ENCODE data around the gene HYPK. TPM values are rescaled to one million over a fixed set of nuclear protein-coding genes. Genes with fewer than 3 reads are reported as not detected.
A peak's percentile ranks its signal among the peaks of the same experiment; 100 is the strongest.

HYPK gene
- total RNA-seq, 6 experiments from 2014 or later = 6.1 to 17.4 (median 9.1) TPM

DNA sequence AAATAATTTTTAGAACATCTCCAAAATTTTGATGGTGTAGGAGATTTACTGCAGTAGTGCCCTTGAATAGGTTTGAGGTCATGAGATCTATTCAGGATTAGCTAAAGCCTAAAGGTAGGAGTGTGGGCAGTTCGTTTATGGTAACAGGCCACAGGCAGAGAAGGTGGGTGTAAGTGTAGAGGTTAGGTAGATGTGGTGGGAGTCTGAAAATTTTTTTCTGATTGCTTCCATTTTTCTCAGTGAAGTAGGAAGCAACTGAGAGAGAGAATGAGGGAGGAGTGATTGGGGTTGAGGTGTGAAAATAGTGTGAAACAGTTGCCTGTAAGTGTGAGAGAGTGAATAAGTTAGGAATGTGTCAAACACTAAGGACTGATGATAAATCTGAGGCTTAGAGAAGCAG is 21.4 kb upstream of the HYPK start:
- no peak for TF ChIP-seq POLR2A (IDR thresholded peaks at IDR 0.05)
- ATAC-seq (no peak), DNase-seq (no peak)
- H3K4me1 ChIP-seq = peaks cover 0 to 7% (median 2%) of the 10 kb centered on the region in 4 donors
- H3K27ac ChIP-seq = no peak overlapping the region
- H3K4me3 ChIP-seq = no peak overlapping the region
- H3K27me3 ChIP-seq = no peaks in the 10 kb centered on the region
- intact Hi-C loops (cut with DNase I) = no loop called here
- H3K9me3 ChIP-seq = no peaks in the 10 kb centered on the region
- WGBS (ENCODE audit: insufficient coverage, low coverage, low lambda C conversion rate, missing lambda C conversion rate) = 82% methylated on average over 1 of the region's 1 CpG
- H3K36me3 ChIP-seq = no peaks in the 10 kb centered on the region

DNA sequence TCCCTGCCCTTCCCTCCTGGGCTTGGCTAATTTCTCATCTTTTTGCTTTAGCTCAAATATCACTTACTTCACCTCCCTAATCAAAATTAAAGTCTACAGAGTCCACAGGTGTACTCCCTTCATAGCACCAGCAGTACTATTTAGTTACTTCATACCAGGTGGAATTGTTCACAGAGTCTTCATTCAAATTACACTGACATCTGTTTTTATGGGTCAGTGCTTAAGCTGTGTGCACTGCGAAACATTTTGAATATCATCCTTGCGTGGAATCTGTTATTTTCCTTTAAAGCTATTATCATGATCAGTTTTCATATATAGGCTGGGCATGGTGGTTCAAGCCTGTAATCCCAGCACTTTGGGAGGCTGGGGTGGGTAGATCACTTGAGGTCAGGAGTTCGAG is 11.0 kb upstream of the HYPK start:
- WGBS (ENCODE audit: insufficient coverage, low coverage, low lambda C conversion rate, missing lambda C conversion rate) = 93% methylated on average over 2 of the region's 3 CpGs
- ATAC-seq (no peak), DNase-seq (no peak)
- peak overlapping the region in 1 of 3 donors; percentile 30 for H3K27ac ChIP-seq
- peaks cover 0 to 10% (median 7%) of the 10 kb centered on the region in 4 donors for H3K36me3 ChIP-seq
- no peaks in the 10 kb centered on the region for H3K27me3 ChIP-seq
- no peaks in the 10 kb centered on the region for H3K9me3 ChIP-seq
- H3K4me3 ChIP-seq = no peak overlapping the region
- H3K4me1 ChIP-seq = peaks cover 0 to 19% (median 6%) of the 10 kb centered on the region in 4 donors
- TF ChIP-seq, protein P1, sequence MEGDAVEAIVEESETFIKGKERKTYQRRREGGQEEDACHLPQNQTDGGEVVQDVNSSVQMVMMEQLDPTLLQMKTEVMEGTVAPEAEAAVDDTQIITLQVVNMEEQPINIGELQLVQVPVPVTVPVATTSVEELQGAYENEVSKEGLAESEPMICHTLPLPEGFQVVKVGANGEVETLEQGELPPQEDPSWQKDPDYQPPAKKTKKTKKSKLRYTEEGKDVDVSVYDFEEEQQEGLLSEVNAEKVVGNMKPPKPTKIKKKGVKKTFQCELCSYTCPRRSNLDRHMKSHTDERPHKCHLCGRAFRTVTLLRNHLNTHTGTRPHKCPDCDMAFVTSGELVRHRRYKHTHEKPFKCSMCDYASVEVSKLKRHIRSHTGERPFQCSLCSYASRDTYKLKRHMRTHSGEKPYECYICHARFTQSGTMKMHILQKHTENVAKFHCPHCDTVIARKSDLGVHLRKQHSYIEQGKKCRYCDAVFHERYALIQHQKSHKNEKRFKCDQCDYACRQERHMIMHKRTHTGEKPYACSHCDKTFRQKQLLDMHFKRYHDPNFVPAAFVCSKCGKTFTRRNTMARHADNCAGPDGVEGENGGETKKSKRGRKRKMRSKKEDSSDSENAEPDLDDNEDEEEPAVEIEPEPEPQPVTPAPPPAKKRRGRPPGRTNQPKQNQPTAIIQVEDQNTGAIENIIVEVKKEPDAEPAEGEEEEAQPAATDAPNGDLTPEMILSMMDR (IDR thresholded peaks at IDR 0.05) = no peak
- intact Hi-C loops (cut with DNase I) = no loop called here

DNA sequence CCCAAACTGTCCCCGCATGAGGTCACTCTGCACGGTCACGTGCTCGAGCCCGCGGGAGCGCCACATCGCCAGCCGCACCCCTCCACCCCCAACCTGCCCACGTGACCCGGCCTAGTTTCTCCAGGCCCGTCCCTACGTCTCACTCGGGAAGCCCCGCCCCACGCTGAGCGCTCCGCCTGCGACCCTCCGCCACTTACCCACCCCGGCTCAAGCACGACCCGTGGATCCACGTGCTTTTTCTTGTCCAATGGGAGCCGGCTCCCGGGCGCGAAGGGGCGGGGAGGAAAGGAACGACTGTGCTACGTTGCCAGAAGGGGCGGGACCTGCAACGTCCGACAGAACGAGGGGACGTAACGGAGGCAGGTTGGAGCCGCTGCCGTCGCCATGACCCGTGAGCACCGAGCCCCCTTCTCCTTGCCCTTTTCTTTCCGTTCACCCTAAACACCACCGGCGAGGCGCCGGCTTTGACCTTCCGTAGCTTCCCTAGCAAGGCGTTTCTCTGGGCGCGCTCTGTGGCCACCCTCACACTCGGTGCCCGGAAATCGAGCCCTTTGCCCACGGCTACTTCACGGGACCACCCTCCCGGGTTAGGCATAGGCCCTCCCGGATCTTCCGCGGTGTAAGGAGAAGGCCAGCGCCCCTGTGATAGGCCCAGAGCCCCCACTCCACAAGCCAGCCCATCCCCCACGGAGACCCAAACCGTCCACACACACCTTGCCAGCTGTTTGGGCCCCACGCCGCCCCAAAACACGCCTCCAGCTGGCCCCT is 8.2 kb upstream of the HYPK start, which contains the start of gene SERF2:
SERF2 (plus strand) TSS at position 328 of the 768 bp plus-strand sequence; CDS start at position 385, 57 bp downstream.
- Histone ChIP-seq H3K27me3 (no peaks in the 10 kb centered on the region), H3K4me3 (peak within 1 kb of the TSS; percentile 90 to 94 (median 93)), H3K4me1 (peaks cover 0 to 21% (median 8%) of the 10 kb centered on the region in 4 donors), H3K9me3 (no peaks in the 10 kb centered on the region), H3K36me3 (peaks cover 0 to 30% (median 15%) of the 10 kb centered on the region in 4 donors), H3K27ac (peak within 1 kb of the TSS; percentile 98 to 99 (median 99))
- peak; percentile 100 for DNase-seq
- TF ChIP-seq, protein P1 (IDR thresholded peaks at IDR 0.05) = no peak
- TF ChIP-seq POLR2A (IDR thresholded peaks at IDR 0.05) = peak; percentile 99
- under 1% methylated on average over 23 of the region's 66 CpGs for WGBS (ENCODE audit: insufficient coverage, low coverage, low lambda C conversion rate, missing lambda C conversion rate)
- ATAC-seq = peak; percentile 89 to 98 (median 96)
- intact Hi-C loops (cut with DNase I) = no loop called here

DNA sequence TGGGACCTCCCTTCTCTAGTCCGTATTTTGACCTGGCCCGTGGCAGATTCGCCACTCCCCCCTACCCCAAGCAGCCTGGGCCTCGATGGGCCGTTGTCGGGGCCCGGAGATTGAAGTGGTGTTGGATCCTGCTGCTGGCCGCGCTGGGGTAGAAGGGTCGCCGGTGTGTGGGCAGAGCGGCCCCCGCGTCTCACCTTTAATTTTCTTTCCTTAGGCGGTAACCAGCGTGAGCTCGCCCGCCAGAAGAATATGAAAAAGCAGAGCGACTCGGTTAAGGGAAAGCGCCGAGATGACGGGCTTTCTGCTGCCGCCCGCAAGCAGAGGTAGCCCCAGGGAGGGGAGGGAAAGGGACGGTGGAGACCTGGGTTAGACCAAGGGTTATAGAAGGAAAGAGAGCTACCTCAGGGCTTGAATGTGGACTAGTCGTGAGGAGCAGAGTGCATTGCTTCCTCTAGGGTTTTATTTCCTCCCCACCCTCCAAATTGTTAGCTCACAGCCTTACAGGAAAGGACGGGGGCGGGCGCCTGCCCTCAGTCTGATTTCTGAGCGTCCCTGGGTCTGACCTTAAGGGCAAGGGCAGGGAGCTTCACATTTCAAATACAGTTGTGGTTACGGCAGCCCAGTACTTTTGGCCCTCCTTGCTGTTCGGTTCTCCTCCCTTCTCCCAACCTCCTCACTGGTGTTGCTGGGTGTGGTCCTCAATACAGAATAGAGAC is 7.5 kb upstream of the HYPK start:
- Histone ChIP-seq H3K4me3 (peak overlapping the region; percentile 90 to 94 (median 93)), H3K9me3 (no peaks in the 10 kb centered on the region), H3K36me3 (peaks cover 0 to 30% (median 16%) of the 10 kb centered on the region in 4 donors), H3K4me1 (peaks cover 0 to 21% (median 8%) of the 10 kb centered on the region in 4 donors), H3K27me3 (no peaks in the 10 kb centered on the region), H3K27ac (peak overlapping the region; percentile 98 to 99 (median 99))
- DNase-seq (peak in 2 of 3 donors; percentile 58 to 60), ATAC-seq (peak; percentile 2 to 32 (median 8))
- WGBS (ENCODE audit: insufficient coverage, low coverage, low lambda C conversion rate, missing lambda C conversion rate) = under 1% methylated on average over 29 of the region's 33 CpGs
- TF ChIP-seq, protein P1 (IDR thresholded peaks at IDR 0.05) = peak in 1 of 4 donors; percentile 7
- peak; percentile 55 for TF ChIP-seq POLR2A (IDR thresholded peaks at IDR 0.05)
- intact Hi-C loops (cut with DNase I) = no loop called here
